Caco-2 (cell line): ENCODE results near the gene RTL1. TPM values are rescaled to one million over a fixed set of nuclear protein-coding genes. Genes with fewer than 3 reads are reported as not detected.

Source experiments
- BruUV-seq: library from RNA; stranded (reverse); fragments of 400-500 nt; replicated peaks from 2 replicates; lab custom pipeline; 2021; lab: Mats Ljungman, UMichigan
- CTCF ChIA-PET: fragments of 300-600 bp; sonication (Branson Sonifier 250); formaldehyde crosslinking; loops from one replicate; lab custom pipeline; 2022; ENCODE audit warnings: antibody characterized with exemption; lab: Charles Lee
- POLR2A ChIA-PET: fragments of 300-600 bp; sonication (Branson Sonifier 250); formaldehyde crosslinking; loops from one replicate; lab custom pipeline; 2022; ENCODE audit warnings: antibody characterized with exemption; lab: Charles Lee
- DNase-seq, 2 experiments: peaks; one replicate each; pipeline versions ENCODE4 v3.0.0 to v3.0.0-alpha.2; 2020 to 2022
- H3K27me3 ChIP-seq: replicated peaks from 2 replicates; pipeline ENCODE4 v1.6.0; 2011; ENCODE audit warnings: low read length; ENCODE audit not compliant: control insufficient read depth, insufficient read depth
- H3K36me3 ChIP-seq: 2 replicates; pipeline ENCODE4 v1.5.1; 2011; ENCODE audit warnings: low read length; ENCODE audit not compliant: control insufficient read depth, insufficient read depth
- H3K4me1 ChIP-seq: fragments of 250-450 bp; sonication (Bioruptor Pico); 2 replicates; pipeline ENCODE4 v1.5.1; 2020; ENCODE audit warnings: mild to moderate bottlenecking
- H3K4me3 ChIP-seq: 2 replicates; pipeline ENCODE4 v1.5.1; 2011; ENCODE audit warnings: low read depth, mild to moderate bottlenecking, control low read depth, low read length
- H3K9me3 ChIP-seq: fragments of 250-450 bp; sonication (Bioruptor Pico); 2 replicates; pipeline ENCODE4 v1.5.1; 2020; ENCODE audit warnings: mild to moderate bottlenecking, moderate library complexity
- H3K27ac Mint-ChIP-seq: one replicate; pipeline ENCODE4 v1.8.0; 2022; ENCODE audit warnings: mixed read lengths; ENCODE audit not compliant: unreplicated experiment
- H3K27me3 Mint-ChIP-seq: one replicate; pipeline ENCODE4 v1.8.0; 2022; ENCODE audit warnings: mixed read lengths; ENCODE audit not compliant: insufficient read depth, unreplicated experiment
- H3K36me3 Mint-ChIP-seq: one replicate; pipeline ENCODE4 v1.8.0; 2022; ENCODE audit warnings: mild to moderate bottlenecking, mixed read lengths; ENCODE audit not compliant: insufficient read depth, unreplicated experiment
- H3K4me1 Mint-ChIP-seq: one replicate; pipeline ENCODE4 v1.8.0; 2022; ENCODE audit warnings: low read depth, mixed read lengths; ENCODE audit not compliant: unreplicated experiment
- H3K4me3 Mint-ChIP-seq: one replicate; pipeline ENCODE4 v1.8.0; 2022; ENCODE audit warnings: mild to moderate bottlenecking, moderate library complexity, mixed read lengths; ENCODE audit not compliant: unreplicated experiment
- H3K9me3 Mint-ChIP-seq: one replicate; pipeline ENCODE4 v1.8.0; 2022; ENCODE audit warnings: mixed read lengths; ENCODE audit not compliant: unreplicated experiment
- intact Hi-C: fragments of 100-400 bp; cut with micrococcal nuclease; formaldehyde crosslinking; loops from one replicate; pipeline ENCODE4 v1.10.0; 2022; ENCODE audit not compliant: unreplicated experiment
- total RNA-seq: library from RNA; stranded (reverse); gene quantifications from 2 replicates; pipeline ENCODE4 v1.2.3, GENCODE V29; 2022
- TF ChIP-seq, protein P1 (sequence below), 2 experiments: fragments of 200-600 bp in 1 of 2; IDR thresholded peaks; 1 replicate in 1 of 2; 2 replicates in 1 of 2; pipeline versions ENCODE4 v1.5.1 to v1.8.0; 2011 to 2022; ENCODE audit warnings: antibody characterized with exemption in 1 of 2, control low read depth in 1 of 2, inconsistent platforms in 1 of 2, low read depth in 1 of 2, low read length in 1 of 2, mild to moderate bottlenecking in 1 of 2, moderate library complexity in 1 of 2; ENCODE audit not compliant: insufficient read depth in 1 of 2, severe bottlenecking in 1 of 2, unreplicated experiment in 1 of 2

Gene RTL1
- total RNA-seq, 1 experiment from 2014 or later = not detected

DNA sequence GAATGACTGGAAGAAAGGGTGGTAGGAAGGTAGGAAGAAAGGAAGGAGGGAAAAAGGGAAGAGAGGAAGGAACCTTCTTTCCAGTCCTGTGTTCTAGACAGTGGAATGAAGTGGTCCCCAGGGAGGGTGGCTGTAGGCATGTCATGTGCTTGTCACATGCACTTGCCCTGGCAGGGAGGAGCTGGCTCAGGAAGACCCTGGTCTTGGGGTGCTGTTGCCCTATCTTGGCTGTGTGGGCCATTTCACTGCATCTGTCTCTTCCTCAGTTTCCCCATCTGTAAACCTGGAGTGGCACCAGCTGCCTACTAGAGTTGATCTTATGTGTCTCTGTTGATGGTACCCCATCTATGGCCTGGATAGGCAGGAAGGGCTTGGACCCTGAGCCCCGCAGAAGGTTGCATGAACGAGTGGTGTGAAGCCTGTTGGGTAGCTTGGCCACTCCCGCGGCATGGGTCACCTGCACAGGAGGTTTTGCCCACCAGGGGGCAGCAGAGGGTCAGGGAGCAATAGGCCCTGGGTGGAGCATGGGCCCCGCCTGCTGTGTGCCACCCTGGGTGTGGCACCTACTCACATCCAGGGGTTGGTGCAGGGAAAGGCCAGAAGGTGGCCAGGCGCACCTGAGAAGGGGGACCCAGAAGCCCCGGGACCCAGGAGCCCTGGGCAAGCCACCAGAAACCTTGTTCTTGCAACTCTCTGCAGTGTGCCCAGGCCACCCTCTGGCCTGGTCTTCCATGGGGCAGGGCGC, 52.5 kb downstream of the RTL1 start:
- DNase-seq = peak; percentile 61 to 72
- BruUV-seq = no TSS peak

DNA sequence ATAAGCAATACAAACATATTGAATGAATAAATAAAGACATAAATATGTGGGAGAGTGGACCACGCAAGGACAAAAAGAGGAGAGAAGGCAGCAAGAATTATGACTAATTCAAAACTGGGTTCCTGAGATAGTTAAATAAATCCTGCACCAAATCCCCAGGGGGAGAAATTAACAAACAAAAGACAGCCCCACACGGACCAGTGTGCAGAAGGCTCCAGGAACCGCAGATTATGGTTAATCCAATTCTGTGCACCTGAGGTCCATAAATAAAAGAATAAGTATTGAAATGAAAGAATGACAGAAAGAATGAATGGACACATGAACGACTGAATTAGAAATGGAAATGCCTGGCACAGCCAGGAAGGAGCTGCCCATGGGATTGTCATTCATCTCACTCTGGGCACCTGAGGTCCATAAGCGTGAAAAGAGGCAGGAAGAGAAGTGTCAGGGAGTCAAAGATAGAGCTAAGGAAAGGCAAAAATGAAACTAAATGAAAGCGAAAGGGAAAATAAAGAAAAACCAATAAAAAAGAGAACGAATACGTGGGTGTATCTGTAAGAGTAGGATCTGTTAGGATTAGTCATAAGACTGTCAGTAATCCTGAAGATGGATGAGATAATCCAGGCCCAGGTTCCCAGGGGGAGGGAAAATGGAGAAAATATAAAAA, 54.3 kb downstream of the RTL1 start:
- H3K4me3 ChIP-seq = no peak overlapping the region
- POLR2A ChIA-PET = no interaction called here

More for the DNA sequence above, 52.5 kb downstream of the RTL1 start:
- Histone ChIP-seq H3K9me3 (no peaks in the 10 kb centered on the region), H3K36me3 (no peaks in the 10 kb centered on the region), H3K4me3 (no peak overlapping the region), H3K4me1 (no peaks in the 10 kb centered on the region), H3K27me3 (no peaks in the 10 kb centered on the region)
- Mint-ChIP-seq H3K27me3 (peaks cover 3% of the 10 kb centered on the region), H3K36me3 (no peaks in the 10 kb centered on the region), H3K9me3 (no peaks in the 10 kb centered on the region), H3K4me3 (no peak overlapping the region), H3K27ac (no peak overlapping the region), H3K4me1 (no peaks in the 10 kb centered on the region)
- CTCF ChIA-PET = interaction anchor here (1.0 to 1.3 kb wide), 3 partner anchors 10 to 50 kb away, joined by 3 to 5 read pairs (median 4); no protein-coding TSS in a partner anchor
- intact Hi-C loops = no loop called here
- TF ChIP-seq, protein P1, sequence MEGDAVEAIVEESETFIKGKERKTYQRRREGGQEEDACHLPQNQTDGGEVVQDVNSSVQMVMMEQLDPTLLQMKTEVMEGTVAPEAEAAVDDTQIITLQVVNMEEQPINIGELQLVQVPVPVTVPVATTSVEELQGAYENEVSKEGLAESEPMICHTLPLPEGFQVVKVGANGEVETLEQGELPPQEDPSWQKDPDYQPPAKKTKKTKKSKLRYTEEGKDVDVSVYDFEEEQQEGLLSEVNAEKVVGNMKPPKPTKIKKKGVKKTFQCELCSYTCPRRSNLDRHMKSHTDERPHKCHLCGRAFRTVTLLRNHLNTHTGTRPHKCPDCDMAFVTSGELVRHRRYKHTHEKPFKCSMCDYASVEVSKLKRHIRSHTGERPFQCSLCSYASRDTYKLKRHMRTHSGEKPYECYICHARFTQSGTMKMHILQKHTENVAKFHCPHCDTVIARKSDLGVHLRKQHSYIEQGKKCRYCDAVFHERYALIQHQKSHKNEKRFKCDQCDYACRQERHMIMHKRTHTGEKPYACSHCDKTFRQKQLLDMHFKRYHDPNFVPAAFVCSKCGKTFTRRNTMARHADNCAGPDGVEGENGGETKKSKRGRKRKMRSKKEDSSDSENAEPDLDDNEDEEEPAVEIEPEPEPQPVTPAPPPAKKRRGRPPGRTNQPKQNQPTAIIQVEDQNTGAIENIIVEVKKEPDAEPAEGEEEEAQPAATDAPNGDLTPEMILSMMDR (IDR thresholded peaks at IDR 0.05; ENCODE audit: insufficient read depth in 1 of 2, low read depth in 1 of 2, low read length in 1 of 2, severe bottlenecking in 1 of 2, unreplicated experiment in 1 of 2) = peak; percentile 60 to 67
- POLR2A ChIA-PET = no interaction called here

DNA sequence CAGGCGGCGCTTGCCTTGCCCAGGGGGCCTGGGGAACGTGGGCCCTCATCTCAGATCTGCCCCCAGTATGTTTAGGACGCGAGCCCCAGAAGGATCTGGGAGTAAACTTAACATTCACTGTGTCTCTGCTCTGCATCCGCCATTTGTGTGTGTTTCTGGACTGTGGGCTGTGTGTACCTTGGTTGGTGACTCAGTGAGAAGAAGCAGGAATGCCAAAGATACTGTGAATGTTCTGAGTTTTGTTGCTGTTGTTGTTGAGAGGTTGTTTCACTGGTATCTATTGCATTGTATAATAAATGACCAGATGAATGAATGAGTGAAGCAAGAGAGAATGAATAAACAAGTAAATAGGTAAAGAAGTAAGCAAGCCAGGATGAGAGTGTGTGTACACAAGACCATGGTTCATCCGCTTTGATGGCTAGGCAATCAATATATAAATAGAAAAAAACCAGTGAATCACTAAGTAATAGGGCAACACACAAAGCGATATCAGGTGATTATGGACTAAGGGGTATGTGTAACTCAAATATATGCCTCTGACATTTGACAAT, 57.1 kb downstream of the RTL1 start:
- no TSS peak for BruUV-seq
- Histone ChIP-seq H3K27me3 (no peaks in the 10 kb centered on the region), H3K9me3 (no peaks in the 10 kb centered on the region), H3K4me1 (no peaks in the 10 kb centered on the region), H3K36me3 (no peaks in the 10 kb centered on the region), H3K4me3 (no peak overlapping the region)
- intact Hi-C loops = loop anchor here (5.0 kb wide), 1 partner anchor 781 kb away; no protein-coding TSS in a partner anchor
- H3K36me3 Mint-ChIP-seq = no peaks in the 10 kb centered on the region
- H3K27me3 Mint-ChIP-seq = no peaks in the 10 kb centered on the region
- DNase-seq = no peak
- TF ChIP-seq, protein P1 (IDR thresholded peaks at IDR 0.05; ENCODE audit: insufficient read depth in 1 of 2, low read depth in 1 of 2, low read length in 1 of 2, severe bottlenecking in 1 of 2, unreplicated experiment in 1 of 2) = no peak
- ChIA-PET CTCF (no interaction called here), POLR2A (no interaction called here)
- no peaks in the 10 kb centered on the region for H3K4me1 Mint-ChIP-seq
- H3K27ac Mint-ChIP-seq = no peak overlapping the region
- no peak overlapping the region for H3K4me3 Mint-ChIP-seq
- no peaks in the 10 kb centered on the region for H3K9me3 Mint-ChIP-seq

More for the DNA sequence above, 54.3 kb downstream of the RTL1 start:
- H3K4me3 Mint-ChIP-seq = no peak overlapping the region
- H3K9me3 ChIP-seq = no peaks in the 10 kb centered on the region
- no peaks in the 10 kb centered on the region for H3K36me3 Mint-ChIP-seq
- no peaks in the 10 kb centered on the region for H3K36me3 ChIP-seq
- intact Hi-C loops = loop anchor here (5.0 kb wide), 1 partner anchor 778 kb away; no protein-coding TSS in a partner anchor
- no peaks in the 10 kb centered on the region for H3K9me3 Mint-ChIP-seq
- H3K4me1 ChIP-seq = no peaks in the 10 kb centered on the region
- no peaks in the 10 kb centered on the region for H3K27me3 ChIP-seq
- no peak overlapping the region for H3K27ac Mint-ChIP-seq
- BruUV-seq = no TSS peak
- H3K4me1 Mint-ChIP-seq = no peaks in the 10 kb centered on the region
- TF ChIP-seq, protein P1 (IDR thresholded peaks at IDR 0.05; ENCODE audit: insufficient read depth in 1 of 2, low read depth in 1 of 2, low read length in 1 of 2, severe bottlenecking in 1 of 2, unreplicated experiment in 1 of 2) = no peak
- no peak for DNase-seq
- H3K27me3 Mint-ChIP-seq = peaks cover 3% of the 10 kb centered on the region
- CTCF ChIA-PET = interaction anchor here (1.1 kb wide), 1 partner anchor 50 kb away, joined by 4 read pairs; no protein-coding TSS in a partner anchor
